IPS-NIHi11 (cell line): ENCODE measurements around the gene FUCA2.

ENCODE experiments used
- DNase-seq: peaks from one replicate; pipeline ENCODE4 v3.0.0; 2012; ENCODE audit warnings: mixed read lengths, low spot score

Gene FUCA2

GRCh38 chr6:143510991-143511891 lies at the start of gene FUCA2:
FUCA2 (minus strand) TSS chr6:143511720; CDS start chr6:143511634, 86 bp downstream.
- peak; percentile 90 for DNase-seq

- DNase-seq: no peak
Measured at GRCh38 chr6:143561105-143561704, 49.7 kb upstream of the FUCA2 start.

- no peak for DNase-seq
Measured at GRCh38 chr6:143559051-143559660, 47.6 kb upstream of the FUCA2 start.

GRCh38 chr6:143556529-143556928 lies 45.0 kb upstream of the FUCA2 start:
- DNase-seq: no peak

- no peak for DNase-seq
Measured at GRCh38 chr6:143555582-143555981, 44.1 kb upstream of the FUCA2 start.

- DNase-seq: no peak
Measured at GRCh38 chr6:143555071-143555492, 43.6 kb upstream of the FUCA2 start.

- no peak for DNase-seq
Measured at GRCh38 chr6:143553337-143553736, 41.8 kb upstream of the FUCA2 start.

GRCh38 chr6:143549949-143550268 lies 38.4 kb upstream of the FUCA2 start:
- DNase-seq: no peak

GRCh38 chr6:143549221-143549948 lies 37.9 kb upstream of the FUCA2 start:
- no peak for DNase-seq

GRCh38 chr6:143546599-143546998 lies 35.1 kb upstream of the FUCA2 start:
- no peak for DNase-seq

- no peak for DNase-seq
Measured at GRCh38 chr6:143545976-143546547, 34.5 kb upstream of the FUCA2 start.

- DNase-seq: no peak
Measured at GRCh38 chr6:143545165-143545564, 33.6 kb upstream of the FUCA2 start.

GRCh38 chr6:143544011-143544696 lies 32.6 kb upstream of the FUCA2 start:
- DNase-seq: no peak

- no peak for DNase-seq
Measured at GRCh38 chr6:143543435-143543834, 31.9 kb upstream of the FUCA2 start.

- DNase-seq: no peak
Measured at GRCh38 chr6:143542888-143543287, 31.4 kb upstream of the FUCA2 start.

GRCh38 chr6:143540192-143540591 lies 28.7 kb upstream of the FUCA2 start:
- DNase-seq: no peak

- no peak for DNase-seq
Measured at GRCh38 chr6:143539734-143540133, 28.2 kb upstream of the FUCA2 start.

GRCh38 chr6:143539106-143539505 lies 27.6 kb upstream of the FUCA2 start:
- DNase-seq: no peak

- DNase-seq: no peak
Measured at GRCh38 chr6:143538374-143538773, 26.9 kb upstream of the FUCA2 start.

GRCh38 chr6:143536866-143537691 lies 25.6 kb upstream of the FUCA2 start:
- DNase-seq: peak; percentile 71

- peak; percentile 59 for DNase-seq
Measured at GRCh38 chr6:143536461-143536865, 24.9 kb upstream of the FUCA2 start.
